HL-60/S4 treated with phorbol 12-myristate 13-acetate at 8.2 ng/mL for 4 days and 3 days (cell line): ENCODE measurements around the gene SLC22A3.

Experiments
- in situ Hi-C: fragments of 300-500 bp; cut with MboI; formaldehyde crosslinking; loops from 2 replicates; pipeline ENCODE4 v1.15.0; 2022; ENCODE audit warnings: low sequenced_read_pairs

Gene SLC22A3

DNA sequence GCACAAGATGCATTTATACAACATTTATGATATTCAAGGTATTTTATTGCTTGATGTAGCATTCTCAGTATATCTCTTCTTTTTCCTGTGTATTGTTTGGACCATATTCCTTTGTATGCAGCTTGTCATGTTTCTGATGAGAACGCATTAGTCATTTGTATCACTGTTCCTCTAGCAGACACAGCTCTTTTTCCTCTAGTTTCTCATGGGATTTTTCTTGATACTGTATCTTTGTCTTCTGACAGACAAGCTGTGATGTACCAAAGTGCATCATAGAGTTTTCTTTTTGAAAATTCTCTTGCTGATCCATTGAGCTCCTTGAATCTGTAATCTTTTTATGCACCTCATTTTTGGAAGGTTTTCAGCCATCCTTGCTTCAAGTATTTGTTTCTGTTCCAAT is 140.9 kb downstream of the SLC22A3 start:
- in situ Hi-C loops = no loop called here

DNA sequence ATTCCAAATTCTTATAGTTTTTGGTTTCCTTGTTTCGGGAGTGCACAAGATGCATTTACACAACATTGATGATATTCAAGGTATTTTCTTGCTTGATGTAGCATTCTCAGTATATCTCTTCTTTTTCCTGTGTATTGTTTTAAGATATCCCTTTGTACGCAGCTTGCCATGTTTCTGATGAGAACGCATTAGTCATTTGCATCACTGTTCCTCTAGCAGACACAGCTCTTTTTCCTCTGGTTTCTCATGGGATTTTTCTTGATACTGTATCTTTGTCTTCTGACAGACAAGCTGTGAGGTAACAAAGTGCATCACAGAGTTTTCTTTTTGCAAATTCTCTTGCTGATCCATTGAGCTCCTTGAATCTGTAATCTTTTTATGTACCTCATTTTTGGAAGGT is 146.4 kb downstream of the SLC22A3 start:
- in situ Hi-C loops = no loop called here

DNA sequence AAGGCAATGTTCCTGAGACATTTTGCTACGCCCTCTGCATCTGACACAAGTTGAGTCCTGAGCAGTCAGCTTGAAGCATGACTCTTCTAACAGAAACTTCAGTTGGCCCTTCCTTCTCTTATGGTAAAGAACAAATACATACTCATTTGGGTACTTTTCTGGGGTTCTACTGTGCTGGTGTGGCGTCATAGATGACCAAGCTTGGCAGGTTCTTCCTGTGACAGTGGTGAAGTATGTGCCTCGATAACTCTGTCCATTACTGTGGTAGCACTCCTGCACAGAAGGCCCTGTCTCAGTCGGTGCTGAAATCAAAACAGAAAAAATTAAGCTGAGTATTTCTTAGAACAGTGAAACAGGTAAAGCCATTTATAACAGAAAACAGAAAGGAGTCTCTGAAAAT is 152.5 kb downstream of the SLC22A3 start:
- in situ Hi-C loops = no loop called here
